ENCODE measurements around the gene EPN2.
"Not testable (repeated sequence)": the region's sequence is repeated elsewhere in the genome, so short reads cannot be mapped to it uniquely, and the experiment has no call there.

EPN2 gene

DNA sequence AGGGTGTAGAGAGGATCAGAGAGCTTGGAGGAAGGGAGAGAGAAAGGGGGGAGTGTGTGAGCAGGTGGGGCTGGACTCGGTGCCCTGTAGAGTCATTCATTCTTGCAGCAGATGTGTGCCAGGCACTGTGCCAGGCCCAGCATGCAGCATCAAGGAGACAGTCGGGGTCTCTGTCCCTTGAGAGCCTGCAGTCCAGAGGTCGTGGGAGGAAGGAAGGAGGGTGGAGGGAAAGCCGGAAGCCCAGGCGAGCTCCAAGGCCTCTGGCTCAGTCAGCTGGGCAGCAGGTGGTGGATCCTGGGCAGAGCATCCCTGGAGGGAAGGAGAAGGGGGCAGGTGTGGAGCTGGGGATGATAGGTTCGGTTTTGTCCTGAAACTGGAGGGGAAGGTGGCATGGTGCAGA is 27.5 kb downstream of the EPN2 start:
- DNase-seq (ENCODE audit: low read depth in 2 of 3, low spot score in 2 of 3), result no peak

DNA sequence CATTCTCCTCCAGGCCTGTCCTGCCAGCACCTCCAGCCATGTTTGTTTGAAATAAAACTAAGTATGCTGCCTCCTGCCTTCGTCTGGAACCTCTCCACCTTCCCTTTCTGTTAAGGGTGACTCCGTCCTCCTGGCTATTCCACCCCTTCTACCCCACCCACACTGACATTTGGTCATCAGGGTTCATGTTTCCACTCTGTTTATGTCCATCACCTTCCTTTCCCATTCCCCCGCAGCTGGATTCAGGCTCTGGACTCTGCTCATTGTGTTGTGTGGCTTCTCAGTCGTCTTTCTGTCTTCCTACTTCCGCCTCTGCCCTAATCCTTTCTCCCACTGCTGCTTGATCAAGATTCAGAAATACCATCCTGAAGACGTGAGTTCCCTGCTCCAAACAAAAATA is 28.6 kb downstream of the EPN2 start:
- no peak for DNase-seq (ENCODE audit: low read depth in 2 of 3, low spot score in 2 of 3)

DNA sequence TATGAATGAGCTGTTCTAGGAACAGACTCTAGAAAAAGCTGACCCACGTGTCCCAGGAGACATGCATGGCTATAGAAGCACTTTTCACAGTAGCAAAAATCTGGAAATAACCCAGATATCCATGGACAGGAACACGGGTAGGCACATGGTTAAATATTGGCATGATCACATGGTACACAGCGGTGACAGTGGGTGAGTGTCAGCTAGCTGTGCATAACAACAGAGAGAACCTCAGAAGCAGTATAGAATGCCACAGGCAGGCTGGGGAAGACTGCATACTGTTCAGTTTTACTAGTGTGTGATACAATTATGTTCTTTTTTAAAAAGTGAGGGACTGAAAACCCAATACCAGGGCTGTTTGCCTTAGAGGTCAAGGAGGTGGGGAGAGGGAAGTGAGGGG is 31.4 kb downstream of the EPN2 start:
- no peak for DNase-seq (ENCODE audit: low read depth in 2 of 3, low spot score in 2 of 3)

DNA sequence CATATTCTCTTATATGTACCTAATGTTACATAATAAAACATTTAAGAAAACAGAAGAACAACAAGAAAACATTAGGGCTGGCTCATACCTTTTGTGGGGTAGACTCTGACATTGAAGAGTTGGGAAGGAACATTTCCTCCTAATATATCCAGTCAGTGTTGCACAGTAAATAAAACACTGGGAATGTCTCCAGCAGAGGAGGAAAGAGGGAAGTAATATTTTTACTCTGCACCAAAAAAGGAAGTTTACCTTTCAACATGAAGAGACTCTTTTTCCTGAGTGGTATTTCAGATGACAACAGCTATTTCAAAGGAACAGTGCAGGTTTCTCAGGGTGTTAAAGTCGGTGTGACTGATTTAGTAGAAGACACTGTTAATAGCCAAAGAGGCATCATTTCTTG is 31.9 kb downstream of the EPN2 start:
- no peak for DNase-seq (ENCODE audit: low read depth in 2 of 3, low spot score in 2 of 3)

DNA sequence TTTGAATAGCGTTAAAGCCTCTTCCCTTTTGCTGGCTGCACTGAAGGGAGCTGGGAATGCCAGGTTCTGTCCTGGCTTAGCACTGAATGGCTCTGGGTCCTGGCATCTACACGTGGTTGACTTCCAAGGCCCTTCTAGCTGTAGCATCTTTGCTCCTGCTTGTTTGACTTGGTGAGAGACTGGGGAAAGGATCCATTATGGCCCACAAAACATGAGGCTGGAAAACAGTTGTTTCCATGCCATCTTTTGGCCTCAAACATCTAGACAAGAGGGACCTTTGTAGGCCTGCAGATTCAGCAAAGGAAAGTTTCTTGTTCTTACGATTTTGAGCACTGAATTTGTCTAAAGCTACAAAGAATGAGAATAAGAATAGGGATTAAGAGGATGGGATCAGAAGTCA is 32.5 kb downstream of the EPN2 start:
- DNase-seq (ENCODE audit: low read depth in 2 of 3, low spot score in 2 of 3), result no peak

DNA sequence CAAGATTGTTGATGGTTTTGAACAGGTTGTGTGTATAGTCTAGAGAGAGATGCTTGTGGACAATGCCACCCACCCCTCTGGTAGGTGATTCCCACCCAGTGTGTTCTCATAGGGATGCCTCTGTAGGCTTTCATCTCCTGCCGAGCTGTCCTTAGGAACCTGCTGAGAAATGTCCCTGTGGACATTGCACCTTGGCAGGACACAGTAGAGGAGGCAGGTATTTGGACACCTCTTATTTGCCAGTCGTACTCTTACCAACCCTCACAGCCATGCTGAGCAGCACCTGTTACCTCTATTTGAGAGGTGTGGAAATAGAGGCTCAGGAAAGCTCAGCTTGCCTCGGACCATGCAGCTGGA is 33.2 kb downstream of the EPN2 start:
- DNase-seq (ENCODE audit: low read depth in 2 of 3, low spot score in 2 of 3), result no peak

DNA sequence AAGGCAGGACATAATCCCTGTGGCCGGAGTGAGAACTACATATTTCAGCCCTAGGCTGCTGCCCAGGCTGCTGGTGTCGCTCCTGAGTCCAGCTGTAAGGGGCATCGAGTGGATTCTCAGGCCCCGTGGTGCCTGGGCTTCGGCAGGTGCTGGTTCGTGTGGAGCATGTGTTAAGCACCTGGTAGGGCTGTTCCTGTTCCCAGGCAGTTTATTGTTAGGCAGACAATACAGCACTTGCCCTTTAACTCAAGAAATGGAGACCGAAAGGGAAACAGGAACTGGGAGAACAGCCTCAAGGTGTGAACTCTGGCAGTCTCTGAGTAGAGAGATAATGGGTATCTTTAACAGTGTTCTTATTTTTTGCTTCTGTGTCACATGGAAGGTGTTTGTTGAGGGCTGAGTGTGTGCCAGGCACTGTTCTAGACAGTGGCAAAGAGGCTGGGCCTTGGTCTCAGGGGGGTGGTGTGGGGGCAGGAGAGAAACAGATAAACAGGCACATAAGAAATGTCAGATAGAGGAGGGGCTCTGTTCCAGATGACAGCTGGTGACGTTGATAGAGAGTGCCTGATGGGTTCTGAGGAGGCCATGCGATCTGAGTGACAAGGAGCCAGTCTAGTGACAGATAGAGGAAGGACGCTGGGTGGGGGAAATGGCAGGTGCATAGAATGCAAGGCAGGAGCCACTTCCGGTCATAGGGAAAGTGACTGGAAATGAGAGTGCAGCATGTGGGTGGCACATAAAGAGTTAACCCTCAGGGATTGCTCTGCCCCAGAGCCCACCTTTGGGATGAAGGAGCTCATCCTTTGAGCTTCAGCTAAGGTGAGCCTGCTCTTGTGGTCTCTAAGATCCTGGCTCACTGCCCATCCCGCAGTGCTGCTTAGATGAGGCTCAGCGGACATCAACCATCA is 33.8 kb downstream of the EPN2 start:
- no peak for DNase-seq (ENCODE audit: low read depth in 2 of 3, low spot score in 2 of 3)

DNA sequence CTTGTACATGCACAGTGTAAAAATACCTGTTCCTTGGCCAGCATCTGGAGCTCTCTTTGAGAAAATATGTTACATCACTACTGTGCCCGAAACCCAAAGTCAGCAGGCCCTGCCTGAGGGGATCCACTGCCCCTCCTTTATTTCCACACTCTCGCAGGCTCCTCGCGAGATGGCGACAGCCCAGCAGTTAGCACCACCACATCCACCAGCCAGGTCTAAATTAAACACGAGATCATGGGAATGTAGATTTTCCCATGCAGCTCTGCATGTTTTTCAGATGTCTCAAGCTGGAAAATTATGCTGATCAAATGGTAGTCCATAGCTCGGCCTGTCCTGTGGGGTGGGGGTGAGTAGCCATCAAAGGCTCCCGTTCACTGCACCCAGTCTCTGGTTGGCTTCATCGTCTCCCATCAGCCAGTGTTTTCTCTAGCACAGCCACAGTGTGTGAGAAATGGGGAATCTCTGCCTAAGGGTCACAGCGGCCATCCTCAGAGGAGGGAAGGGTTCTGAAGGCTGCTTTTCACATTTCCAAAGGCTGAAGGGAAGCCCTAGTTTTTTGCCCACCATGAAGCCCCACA is 34.7 kb downstream of the EPN2 start:
- no peak for DNase-seq (ENCODE audit: low read depth in 2 of 3, low spot score in 2 of 3)

DNA sequence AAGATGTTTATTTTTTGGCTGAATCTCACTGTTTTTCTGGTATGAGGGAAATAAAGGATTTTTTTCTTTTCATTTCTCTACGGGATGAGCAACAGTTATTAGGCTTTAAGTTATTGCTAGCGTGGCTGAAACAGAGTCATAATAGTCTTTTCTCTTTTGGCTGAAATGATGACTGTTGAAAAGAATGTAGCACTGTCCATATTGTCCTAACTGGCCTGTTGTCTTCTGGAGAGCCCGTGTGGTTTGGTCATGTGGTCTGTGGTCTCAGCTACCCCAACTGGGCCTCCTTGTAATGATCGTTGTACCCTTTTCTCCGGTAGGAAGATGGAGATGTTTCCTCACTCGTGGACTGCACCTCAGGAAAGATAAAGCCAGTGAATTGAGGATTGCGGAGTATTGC is 36.6 kb downstream of the EPN2 start:
- no peak for DNase-seq (ENCODE audit: low read depth in 2 of 3, low spot score in 2 of 3)

DNA sequence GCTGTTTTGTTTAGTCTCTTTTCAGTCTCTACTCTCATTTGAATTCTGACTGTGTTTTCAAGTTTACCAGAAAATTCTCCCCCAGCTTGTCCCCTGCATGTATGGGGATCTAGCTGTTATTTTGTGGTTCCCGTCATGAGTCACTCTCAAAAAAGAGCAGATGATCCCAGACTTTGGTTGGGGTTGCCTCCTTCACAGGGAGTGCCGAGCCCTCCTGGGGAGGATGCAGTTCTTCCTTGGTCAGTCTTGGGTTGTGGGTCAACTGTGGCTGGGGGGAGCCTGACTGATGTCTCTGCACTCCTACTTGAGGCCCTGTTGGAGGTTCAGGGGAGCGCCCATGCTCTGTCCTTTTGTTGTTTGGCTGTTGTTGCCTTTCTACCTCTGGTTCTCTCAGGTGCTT is 37.7 kb downstream of the EPN2 start:
- DNase-seq (ENCODE audit: low read depth in 2 of 3, low spot score in 2 of 3), result no peak

DNA sequence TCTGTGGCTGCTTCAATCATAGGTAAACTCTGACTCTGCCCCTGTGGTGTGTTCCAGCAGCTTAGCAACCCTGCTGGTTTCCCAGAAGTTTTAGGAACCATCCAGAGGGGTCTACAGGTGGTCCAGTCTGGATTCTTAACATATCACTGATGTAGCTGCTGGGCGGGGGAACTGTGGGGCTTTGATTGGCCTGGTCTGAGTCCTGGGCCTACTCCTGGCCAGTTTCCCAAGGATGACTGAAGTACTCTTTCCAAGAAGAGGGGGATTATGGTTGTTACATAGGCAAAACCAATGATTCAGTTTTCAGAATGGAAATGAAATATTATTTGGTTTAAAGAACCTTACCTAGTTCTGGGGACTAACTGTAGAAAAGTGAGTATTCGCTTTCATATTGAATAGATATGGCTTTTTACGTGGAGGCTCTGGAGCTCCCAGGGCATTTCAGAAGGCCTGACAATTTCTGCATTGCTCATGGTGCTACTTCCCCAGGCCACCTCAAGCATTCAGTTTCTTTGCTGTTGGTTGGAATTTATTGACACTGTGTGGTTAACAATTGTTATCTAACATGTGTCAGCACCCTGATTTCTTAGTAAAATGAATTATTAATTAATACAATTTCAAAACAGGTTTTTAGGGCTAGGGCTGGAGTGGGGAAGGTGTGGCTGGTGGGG is 38.4 kb downstream of the EPN2 start:
- no peak for DNase-seq (ENCODE audit: low read depth in 2 of 3, low spot score in 2 of 3)

DNA sequence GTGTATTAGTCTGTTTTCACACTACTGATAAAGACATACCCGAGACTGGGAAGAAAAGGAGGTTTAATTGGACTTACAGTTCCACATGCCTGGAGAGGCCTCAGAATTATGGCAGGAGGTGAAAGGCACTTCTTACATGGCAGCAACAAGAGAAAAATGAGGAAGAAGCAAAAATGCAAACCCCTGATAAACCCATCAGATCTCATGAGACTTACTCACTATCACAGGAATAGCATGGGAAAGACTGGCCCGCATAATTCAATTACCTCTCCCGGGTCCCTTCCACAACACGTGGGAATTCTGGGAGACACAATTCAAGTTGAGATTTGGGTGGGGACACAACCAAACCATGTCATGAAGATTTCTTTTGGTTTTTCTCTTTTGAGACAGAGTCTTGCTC is 41.1 kb downstream of the EPN2 start:
- DNase-seq (ENCODE audit: low read depth in 2 of 3, low spot score in 2 of 3), result not testable (repeated sequence)

DNA sequence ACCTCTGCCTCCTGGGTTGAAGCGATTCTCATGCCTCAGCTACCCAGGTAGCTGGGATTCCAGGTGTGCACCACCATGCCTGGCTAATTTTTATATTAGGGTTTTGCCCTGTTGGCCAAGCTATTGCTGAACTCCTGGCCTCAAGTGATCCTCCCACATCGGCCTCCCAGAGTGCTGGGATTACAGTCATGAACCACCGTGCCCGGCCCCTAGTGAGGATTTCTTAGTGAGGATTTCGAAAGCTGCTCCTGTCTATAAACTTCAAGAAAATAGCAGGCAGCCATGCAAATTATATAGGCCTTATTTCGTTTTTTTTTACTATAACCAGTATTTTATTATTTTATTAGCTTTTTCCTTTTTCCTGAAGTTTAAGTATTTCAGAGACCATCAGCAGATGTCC is 41.6 kb downstream of the EPN2 start:
- no peak for DNase-seq (ENCODE audit: low read depth in 2 of 3, low spot score in 2 of 3)

DNA sequence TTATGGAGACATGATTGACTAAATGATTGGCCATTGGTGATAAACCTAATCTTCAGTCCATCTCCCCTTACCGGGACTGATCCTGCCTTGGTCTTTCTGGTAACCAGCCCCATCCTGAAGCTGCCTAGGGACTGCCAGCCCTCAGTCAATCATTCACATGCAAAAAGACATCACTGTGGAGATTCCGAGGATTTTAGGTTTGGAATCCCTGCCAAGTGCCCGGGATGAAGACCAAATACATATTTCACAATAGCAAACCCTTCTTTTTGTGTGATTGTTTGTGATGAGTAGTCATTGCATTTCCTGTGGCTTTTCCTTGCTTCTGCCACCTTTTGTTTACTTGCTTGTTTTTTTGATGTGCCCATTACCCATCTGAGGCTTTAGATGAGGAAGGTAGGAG is 44.0 kb downstream of the EPN2 start:
- no peak for DNase-seq (ENCODE audit: low read depth in 2 of 3, low spot score in 2 of 3)

DNA sequence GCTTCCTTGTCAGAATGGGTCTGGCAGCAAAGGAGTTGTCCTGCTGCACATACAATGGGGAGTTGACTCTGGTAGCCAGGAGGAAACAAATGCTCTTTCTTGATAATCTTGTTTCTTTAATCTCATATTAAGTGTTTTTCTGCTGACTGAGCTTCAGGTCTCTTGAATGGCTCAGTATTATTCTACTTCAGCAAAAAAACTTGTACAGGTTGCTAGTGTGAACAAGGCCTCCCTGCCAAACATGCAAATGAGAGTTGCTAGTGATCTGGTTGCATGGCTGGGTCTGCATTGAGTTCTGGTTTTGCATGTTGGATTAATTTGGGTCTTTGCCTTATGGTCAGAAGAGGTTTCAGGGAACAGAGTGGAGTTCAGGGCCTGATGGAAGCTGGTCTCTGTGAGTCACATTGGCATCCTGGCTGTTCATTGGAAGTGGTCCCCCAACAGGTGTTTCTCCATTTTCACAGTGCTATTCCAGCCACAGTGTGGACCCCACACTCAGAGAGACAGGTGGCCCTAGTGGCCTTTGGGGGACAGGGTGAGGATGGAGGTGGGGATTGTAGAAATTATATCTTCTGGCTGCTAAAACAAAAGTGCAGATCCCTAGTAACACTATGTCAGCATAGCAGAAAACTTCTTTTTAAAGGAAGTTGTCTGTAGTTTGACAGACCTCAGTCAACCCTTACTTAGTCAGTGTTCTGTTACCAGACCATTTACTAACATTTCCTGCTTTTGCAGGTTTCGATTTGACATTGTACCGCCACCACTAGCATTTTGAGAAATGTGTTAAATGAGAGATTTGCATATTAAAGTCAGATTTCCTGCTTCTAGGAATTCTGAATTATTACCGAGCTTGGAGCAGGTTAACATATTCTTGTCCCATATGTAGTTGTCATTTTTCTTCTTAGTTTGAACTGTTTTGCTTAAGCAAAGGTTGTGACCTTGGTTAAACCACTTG is 47.1 kb downstream of the EPN2 start:
- no peak for DNase-seq (ENCODE audit: low read depth in 2 of 3, low spot score in 2 of 3)

DNA sequence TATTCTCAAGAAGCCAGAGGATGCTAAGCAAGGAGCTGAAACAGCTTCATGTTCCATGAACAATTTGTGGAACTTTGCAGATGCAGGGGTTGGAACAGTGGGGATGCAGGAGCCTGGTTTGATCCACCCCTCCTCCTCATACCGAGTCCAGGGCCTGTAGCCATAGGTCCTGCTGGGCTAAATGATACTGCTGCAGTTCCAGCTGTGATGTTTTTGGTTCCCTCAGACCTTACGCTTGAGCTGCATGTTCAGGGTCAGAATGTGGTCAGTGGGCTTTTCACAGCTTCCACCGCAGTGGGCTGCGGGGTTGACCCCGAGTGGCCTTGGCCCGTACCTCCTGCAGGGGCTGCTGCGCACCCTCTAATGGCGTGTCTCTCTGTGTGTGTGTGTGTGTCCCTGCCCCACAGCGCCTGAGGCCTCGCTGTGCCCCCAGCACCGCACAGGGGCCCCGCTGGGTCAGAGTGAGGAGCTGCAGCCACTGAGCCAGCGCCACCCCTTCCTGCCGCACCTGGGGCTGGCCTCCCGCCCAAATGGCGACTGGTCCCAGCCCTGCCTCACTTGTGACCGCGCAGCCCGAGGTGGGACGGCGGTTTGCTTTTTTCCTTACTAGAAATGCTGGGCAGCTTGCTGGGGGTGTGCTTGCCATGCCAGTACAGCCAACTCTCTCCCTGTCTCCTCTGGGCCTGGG is 48.2 kb downstream of the EPN2 start:
- DNase-seq (ENCODE audit: low read depth in 2 of 3, low spot score in 2 of 3), result no peak

DNA sequence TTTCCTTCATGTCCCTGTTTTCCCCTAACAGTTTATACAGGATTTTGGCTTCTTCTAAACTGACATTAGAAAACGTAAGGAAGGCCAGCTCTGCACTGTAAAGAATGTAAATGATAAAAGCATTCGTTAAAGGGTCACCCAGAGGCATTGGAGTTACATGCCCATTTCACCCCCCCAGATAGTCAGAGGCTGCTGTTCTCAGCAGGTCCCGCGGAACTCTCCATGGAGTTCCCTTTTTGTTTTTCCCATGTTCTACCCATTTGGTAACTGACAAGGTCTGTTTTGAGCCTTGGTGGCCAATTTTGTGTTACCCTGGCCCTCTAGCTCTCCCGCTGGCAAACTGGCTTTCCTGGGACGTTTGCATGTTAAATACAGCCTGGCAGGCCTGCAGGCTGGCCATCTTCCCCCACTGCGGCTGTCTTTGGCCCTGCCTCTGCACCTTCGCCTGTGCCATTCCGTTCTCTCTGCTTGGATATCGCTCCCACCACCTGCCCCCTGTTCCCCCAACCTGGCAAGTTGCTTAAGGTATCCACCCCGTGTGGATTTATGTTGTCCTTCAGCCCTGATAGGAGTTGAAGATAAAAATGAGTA is 49.7 kb downstream of the EPN2 start:
- DNase-seq (ENCODE audit: low read depth in 2 of 3, low spot score in 2 of 3), result no peak

DNA sequence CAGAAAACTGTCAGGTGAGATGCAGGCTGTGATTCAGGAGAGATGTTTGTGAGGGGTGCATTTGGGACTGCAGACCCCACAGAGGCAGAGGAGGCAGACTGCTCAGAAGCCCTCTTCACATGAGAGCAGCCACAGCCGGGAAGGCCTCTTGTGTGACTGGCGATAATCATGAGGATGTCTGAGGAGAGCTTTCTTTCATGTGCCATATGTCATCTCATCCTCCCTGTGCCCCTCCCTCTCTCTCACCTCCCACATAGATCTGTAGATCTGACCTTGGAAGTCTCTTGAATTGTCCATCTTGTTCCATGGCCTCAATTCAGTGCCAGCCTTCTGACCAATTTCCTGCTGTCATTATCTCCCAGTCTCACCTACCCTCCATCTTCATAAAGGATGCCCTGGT is 50.5 kb downstream of the EPN2 start:
- no peak for DNase-seq (ENCODE audit: low read depth in 2 of 3, low spot score in 2 of 3)

DNA sequence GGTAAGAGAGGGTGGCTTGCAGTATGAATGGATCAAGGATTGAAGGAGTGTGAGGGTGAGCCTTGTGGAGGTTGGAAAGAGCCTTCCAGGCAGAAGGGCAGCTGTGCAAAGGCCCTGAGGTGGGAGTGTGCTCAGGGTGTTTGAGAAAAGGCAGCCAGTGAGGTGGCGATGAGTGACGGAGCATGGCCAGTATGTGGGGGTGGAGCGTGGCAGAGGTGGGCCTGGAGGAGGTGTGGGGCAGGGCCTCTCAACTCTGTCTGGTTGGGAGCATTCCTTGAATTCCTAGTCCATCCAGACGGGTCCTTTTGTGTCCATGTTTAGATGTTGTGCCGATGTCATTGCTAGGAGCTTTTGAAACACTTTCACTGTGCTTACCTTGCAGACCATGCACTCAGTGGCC is 51.3 kb downstream of the EPN2 start:
- no peak for DNase-seq (ENCODE audit: low read depth in 2 of 3, low spot score in 2 of 3)

DNA sequence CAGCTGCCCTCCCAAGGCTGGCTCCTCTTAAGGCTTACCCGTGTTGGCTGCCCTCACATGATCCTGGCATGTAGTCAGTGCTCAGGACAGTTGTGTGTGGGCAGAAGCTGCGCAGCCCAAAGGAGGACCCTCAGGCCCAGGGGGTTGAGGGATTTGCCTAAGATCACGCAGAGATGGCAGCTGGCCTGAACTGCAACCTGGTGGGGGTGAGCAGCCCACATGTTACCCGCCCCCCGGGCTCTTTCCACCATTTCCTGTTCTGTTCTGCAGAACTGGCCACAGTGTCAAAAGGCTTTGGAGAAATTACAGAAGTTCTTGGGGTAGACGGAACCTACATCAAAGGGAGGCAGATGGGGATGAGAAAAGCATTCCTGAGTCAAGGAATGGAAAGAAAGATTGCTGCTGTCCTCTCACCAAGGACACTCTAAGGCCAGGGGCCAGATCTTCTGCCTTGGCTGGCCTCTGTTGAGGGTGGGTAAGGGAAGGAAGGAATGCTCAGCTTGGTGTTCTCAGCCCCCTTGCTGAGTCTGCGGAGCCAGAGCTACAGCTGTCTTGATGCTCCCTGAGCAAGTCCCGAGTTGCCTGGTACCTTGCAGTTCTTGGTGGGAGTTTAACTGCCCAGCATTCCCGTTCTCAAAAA is 53.0 kb downstream of the EPN2 start:
- no peak for DNase-seq (ENCODE audit: low read depth in 2 of 3, low spot score in 2 of 3)
